ENCODE data around the gene CAVIN3.

The CAVIN3 gene

GRCh38 chr11:6327806-6328205 lies 7.5 kb upstream of the CAVIN3 start:
- Histone ChIP-seq H3K27ac (no peak overlapping the region), H3K79me2 (no peaks in the 10 kb centered on the region), H3K4me1 (no peaks in the 10 kb centered on the region), H3K9me3 (ENCODE audit: control insufficient read depth, low read length) (no peaks in the 10 kb centered on the region), H3K36me3 (ENCODE audit: control insufficient read depth, insufficient read depth, low read length) (no peaks in the 10 kb centered on the region), H3K27me3 (ENCODE audit: control insufficient read depth, insufficient read depth, low read length) (no peaks in the 10 kb centered on the region), H2AFZ (no peak overlapping the region), H3K4me2 (ENCODE audit: low read length) (no peak overlapping the region), H3K9ac (no peak overlapping the region), H3K4me3 (ENCODE audit: low read depth, low read length) (no peak overlapping the region)
- TF ChIP-seq CTCF (IDR thresholded peaks at IDR 0.05): no peak

- no peak overlapping the region for H3K4me3 ChIP-seq (ENCODE audit: low read depth, low read length)
- H3K79me2 ChIP-seq: no peaks in the 10 kb centered on the region
- no peak overlapping the region for H2AFZ ChIP-seq
- H3K4me1 ChIP-seq: no peaks in the 10 kb centered on the region
- H3K36me3 ChIP-seq (ENCODE audit: control insufficient read depth, insufficient read depth, low read length): no peaks in the 10 kb centered on the region
- H3K27me3 ChIP-seq (ENCODE audit: control insufficient read depth, insufficient read depth, low read length): no peaks in the 10 kb centered on the region
- TF ChIP-seq CTCF (IDR thresholded peaks at IDR 0.05): no peak
- H3K9me3 ChIP-seq (ENCODE audit: control insufficient read depth, low read length): no peaks in the 10 kb centered on the region
- H3K4me2 ChIP-seq (ENCODE audit: low read length): no peak overlapping the region
- H3K27ac ChIP-seq: no peak overlapping the region
- no peak overlapping the region for H3K9ac ChIP-seq
These were observed 6.7 kb upstream of the CAVIN3 start for GRCh38 chr11:6326985-6327384.

- Histone ChIP-seq H3K4me3 (ENCODE audit: low read depth, low read length) (no peak overlapping the region), H3K27me3 (ENCODE audit: control insufficient read depth, insufficient read depth, low read length) (no peaks in the 10 kb centered on the region), H3K79me2 (no peaks in the 10 kb centered on the region), H3K4me2 (ENCODE audit: low read length) (no peak overlapping the region), H3K9me3 (ENCODE audit: control insufficient read depth, low read length) (no peaks in the 10 kb centered on the region), H3K9ac (no peak overlapping the region), H3K27ac (no peak overlapping the region), H3K4me1 (no peaks in the 10 kb centered on the region), H2AFZ (no peak overlapping the region), H3K36me3 (ENCODE audit: control insufficient read depth, insufficient read depth, low read length) (no peaks in the 10 kb centered on the region)
- TF ChIP-seq CTCF (IDR thresholded peaks at IDR 0.05): no peak
These were observed 6.0 kb upstream of the CAVIN3 start for GRCh38 chr11:6326303-6326702.

GRCh38 chr11:6323291-6323905 lies 3.1 kb upstream of the CAVIN3 start:
- H3K4me1 ChIP-seq: no peaks in the 10 kb centered on the region
- TF ChIP-seq CTCF (IDR thresholded peaks at IDR 0.05): no peak
- H3K4me2 ChIP-seq (ENCODE audit: low read length): no peak overlapping the region
- no peaks in the 10 kb centered on the region for H3K79me2 ChIP-seq
- no peak overlapping the region for H2AFZ ChIP-seq
- H3K4me3 ChIP-seq (ENCODE audit: low read depth, low read length): no peak overlapping the region
- H3K36me3 ChIP-seq (ENCODE audit: control insufficient read depth, insufficient read depth, low read length): no peaks in the 10 kb centered on the region
- H3K27ac ChIP-seq: no peak overlapping the region
- H3K9ac ChIP-seq: no peak overlapping the region
- H3K27me3 ChIP-seq (ENCODE audit: control insufficient read depth, insufficient read depth, low read length): no peaks in the 10 kb centered on the region
- no peaks in the 10 kb centered on the region for H3K9me3 ChIP-seq (ENCODE audit: control insufficient read depth, low read length)

GRCh38 chr11:6321961-6322362 lies 1.7 kb upstream of the CAVIN3 start:
- Histone ChIP-seq H3K9ac (no peak overlapping the region), H3K27me3 (ENCODE audit: control insufficient read depth, insufficient read depth, low read length) (no peaks in the 10 kb centered on the region)
- no peak for TF ChIP-seq CTCF (IDR thresholded peaks at IDR 0.05)

More at GRCh38 chr11:6321961-6322362, 1.7 kb upstream of the CAVIN3 start:
- Histone ChIP-seq H3K36me3 (ENCODE audit: control insufficient read depth, insufficient read depth, low read length) (no peaks in the 10 kb centered on the region), H2AFZ (no peak overlapping the region), H3K9me3 (ENCODE audit: control insufficient read depth, low read length) (no peaks in the 10 kb centered on the region), H3K4me3 (ENCODE audit: low read depth, low read length) (no peak overlapping the region), H3K4me2 (ENCODE audit: low read length) (no peak overlapping the region), H3K27ac (no peak overlapping the region), H3K79me2 (no peaks in the 10 kb centered on the region), H3K4me1 (no peaks in the 10 kb centered on the region)

Measured in parathyroid adenoma (tissue), 2 donors.